Uterus (tissue), 4 donors: ENCODE data around the gene EFS. TPM values are rescaled to one million over a fixed set of nuclear protein-coding genes. Genes with fewer than 3 reads are reported as not detected.

ENCODE experiments used
- DNase-seq, 2 donors: peaks; one replicate each; pipeline ENCODE4 v3.0.0-alpha.2; 2019 to 2020
- H3K27ac ChIP-seq, 2 donors: fragments of 200-600 bp; sonication (generic); 1 replicate in 1 of 2; 2 replicates in 1 of 2; pipeline ENCODE4 v1.5.1; 2016 to 2018
- H3K27me3 ChIP-seq, 2 donors: fragments of 200-600 bp; sonication (generic); one replicate each; pipeline ENCODE4 v1.5.1; 2018 to 2019; ENCODE audit warnings: control low read depth in 1 of 2
- H3K36me3 ChIP-seq, 2 donors: fragments of 200-600 bp; sonication (generic); one replicate each; pipeline ENCODE4 v1.5.1; 2019; ENCODE audit warnings: control low read depth in 1 of 2
- H3K4me1 ChIP-seq, 2 donors: fragments of 200-600 bp; sonication (generic); one replicate each; pipeline ENCODE4 v1.5.1; 2018 to 2019; ENCODE audit warnings: control low read depth in 1 of 2
- H3K4me3 ChIP-seq, 2 donors: fragments of 200-600 bp; sonication (generic); 1 replicate in 1 of 2; 2 replicates in 1 of 2; pipeline ENCODE4 v1.5.1; 2018 to 2019; ENCODE audit warnings: mild to moderate bottlenecking in 1 of 2
- H3K9me3 ChIP-seq, 2 donors: fragments of 200-600 bp; sonication (generic); one replicate each; pipeline ENCODE4 v1.5.1; 2019; ENCODE audit warnings: control low read depth in 1 of 2
- CTCF ChIP-seq, 4 experiments: fragments of 200-600 bp in 2 of 4; fragments of 450-650 bp in 2 of 4; sonication (generic) in 2 of 4; IDR thresholded peaks; one replicate each; pipeline ENCODE4 v1.5.1; 2016 to 2019; ENCODE audit warnings: antibody characterized with exemption in 4 of 4, mild to moderate bottlenecking in 2 of 4, moderate library complexity in 1 of 4
- POLR2A ChIP-seq, 2 donors: fragments of 450-650 bp; IDR thresholded peaks; one replicate each; pipeline ENCODE4 v1.6.1; 2016; ENCODE audit warnings: antibody characterized with exemption in 2 of 2, mild to moderate bottlenecking in 1 of 2, moderate library complexity in 1 of 2
- intact Hi-C: fragments of 100-400 bp; cut with DNase I; formaldehyde crosslinking; loops from one replicate; pipeline ENCODE4 v1.15.1; 2023; ENCODE audit warnings: low total_unique reads
- total RNA-seq, 4 donors: library from RNA; depleted of rRNA in 3 of 4; stranded (reverse); fragments of >200 nt in 3 of 4; gene quantifications; one replicate each; pipeline versions ENCODE4 v1.1.0 to v1.2.4, GENCODE V29; 2014 to 2023
- donor health status: DM: yes; HTN: yes; CAD: no.

Gene EFS, protein sequence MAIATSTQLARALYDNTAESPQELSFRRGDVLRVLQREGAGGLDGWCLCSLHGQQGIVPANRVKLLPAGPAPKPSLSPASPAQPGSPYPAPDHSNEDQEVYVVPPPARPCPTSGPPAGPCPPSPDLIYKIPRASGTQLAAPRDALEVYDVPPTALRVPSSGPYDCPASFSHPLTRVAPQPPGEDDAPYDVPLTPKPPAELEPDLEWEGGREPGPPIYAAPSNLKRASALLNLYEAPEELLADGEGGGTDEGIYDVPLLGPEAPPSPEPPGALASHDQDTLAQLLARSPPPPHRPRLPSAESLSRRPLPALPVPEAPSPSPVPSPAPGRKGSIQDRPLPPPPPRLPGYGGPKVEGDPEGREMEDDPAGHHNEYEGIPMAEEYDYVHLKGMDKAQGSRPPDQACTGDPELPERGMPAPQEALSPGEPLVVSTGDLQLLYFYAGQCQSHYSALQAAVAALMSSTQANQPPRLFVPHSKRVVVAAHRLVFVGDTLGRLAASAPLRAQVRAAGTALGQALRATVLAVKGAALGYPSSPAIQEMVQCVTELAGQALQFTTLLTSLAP
- total RNA-seq = 10 to 100 TPM in 3 of 4 donors, 1 to 10 TPM in 1; 4.1 to 42.4 (median 21.7) TPM

DNA sequence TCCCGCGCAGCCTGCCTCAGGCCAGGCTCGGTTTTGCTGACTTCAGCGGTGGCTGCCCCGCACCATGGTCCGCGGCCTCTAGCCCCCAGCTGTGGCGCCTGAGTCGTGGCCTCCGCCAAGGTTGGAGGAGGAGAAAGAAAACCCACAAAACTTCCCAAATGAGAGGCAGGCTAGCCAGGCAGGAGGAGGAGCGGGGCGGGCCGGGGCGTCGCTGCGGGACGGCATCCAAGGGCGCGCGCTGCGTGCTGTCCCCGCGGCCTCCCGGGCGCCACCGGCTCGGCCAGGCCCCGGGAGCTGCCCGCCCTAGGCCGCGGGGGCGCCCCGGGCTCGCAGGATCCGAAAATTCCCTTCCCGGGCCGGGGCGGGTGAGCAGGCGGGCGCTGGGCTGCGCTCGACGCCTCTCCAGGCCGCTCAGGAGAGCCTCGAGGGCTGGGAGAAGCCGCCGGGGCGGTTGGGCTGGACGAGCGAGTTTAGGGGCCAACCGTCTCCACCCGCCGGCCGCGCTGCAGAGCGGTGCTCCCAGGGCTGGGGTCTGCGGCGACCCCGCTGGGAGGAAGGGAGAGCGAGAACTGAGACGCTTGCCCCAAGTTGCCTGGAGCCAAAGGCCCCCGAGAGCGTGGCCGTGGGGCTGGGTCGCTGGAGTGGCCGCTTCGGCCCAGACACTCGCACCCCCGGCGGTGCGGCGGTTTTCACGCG is at the start of gene EFS:
EFS (minus strand) TSS at position 137 of the 696 bp plus-strand sequence. CDS start 147 bp downstream, outside the sequence.
- TF ChIP-seq POLR2A (IDR thresholded peaks at IDR 0.05) = peak in 1 of 2 donors; percentile 26
- TF ChIP-seq CTCF (IDR thresholded peaks at IDR 0.05) = no peak
- Histone ChIP-seq H3K9me3 (no peaks in the 10 kb centered on the region), H3K36me3 (no peaks in the 10 kb centered on the region), H3K4me1 (peaks cover 0 to 7% of the 10 kb centered on the region in 2 donors), H3K27ac (peak within 1 kb of the TSS; percentile 97 to 98), H3K27me3 (no peaks in the 10 kb centered on the region), H3K4me3 (peak within 1 kb of the TSS; percentile 60 to 68)
- peak; percentile 49 to 71 for DNase-seq
- intact Hi-C loops = no loop called here

DNA sequence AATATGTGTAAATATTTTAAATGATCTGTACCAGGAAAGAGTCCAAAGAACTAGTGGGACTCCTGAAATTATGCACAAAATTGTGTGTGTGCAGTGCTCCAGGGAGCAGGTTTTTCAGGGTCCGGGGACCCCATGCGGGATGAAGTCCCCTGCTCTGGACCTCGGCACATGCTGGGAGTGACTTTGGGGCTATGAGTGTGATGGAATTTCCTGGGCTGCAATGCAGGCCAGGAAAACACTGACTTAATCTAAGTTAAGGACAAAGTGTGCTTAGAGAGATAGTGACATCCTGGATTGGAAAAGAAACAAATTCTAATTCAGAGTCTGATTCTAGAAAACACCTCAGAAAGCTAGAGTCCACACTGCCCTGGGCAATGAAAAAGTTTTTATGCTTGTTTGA is 49.3 kb upstream of the EFS start:
- intact Hi-C loops = no loop called here
- Histone ChIP-seq H3K4me1 (no peaks in the 10 kb centered on the region), H3K27me3 (no peaks in the 10 kb centered on the region), H3K27ac (no peak overlapping the region), H3K4me3 (no peak overlapping the region), H3K36me3 (no peaks in the 10 kb centered on the region), H3K9me3 (no peaks in the 10 kb centered on the region)
- no peak for DNase-seq
- TF ChIP-seq POLR2A (IDR thresholded peaks at IDR 0.05) (no peak), CTCF (IDR thresholded peaks at IDR 0.05) (no peak)

- Histone ChIP-seq H3K4me1 (no peaks in the 10 kb centered on the region), H3K36me3 (no peaks in the 10 kb centered on the region), H3K4me3 (no peak overlapping the region), H3K27ac (no peak overlapping the region), H3K27me3 (no peaks in the 10 kb centered on the region), H3K9me3 (no peaks in the 10 kb centered on the region)
- DNase-seq = no peak
- TF ChIP-seq POLR2A (IDR thresholded peaks at IDR 0.05) = no peak
- no peak for TF ChIP-seq CTCF (IDR thresholded peaks at IDR 0.05)
- intact Hi-C loops = no loop called here
These were observed 48.7 kb upstream of the EFS start for GRCh38 chr14:23413681-23414080.

DNA sequence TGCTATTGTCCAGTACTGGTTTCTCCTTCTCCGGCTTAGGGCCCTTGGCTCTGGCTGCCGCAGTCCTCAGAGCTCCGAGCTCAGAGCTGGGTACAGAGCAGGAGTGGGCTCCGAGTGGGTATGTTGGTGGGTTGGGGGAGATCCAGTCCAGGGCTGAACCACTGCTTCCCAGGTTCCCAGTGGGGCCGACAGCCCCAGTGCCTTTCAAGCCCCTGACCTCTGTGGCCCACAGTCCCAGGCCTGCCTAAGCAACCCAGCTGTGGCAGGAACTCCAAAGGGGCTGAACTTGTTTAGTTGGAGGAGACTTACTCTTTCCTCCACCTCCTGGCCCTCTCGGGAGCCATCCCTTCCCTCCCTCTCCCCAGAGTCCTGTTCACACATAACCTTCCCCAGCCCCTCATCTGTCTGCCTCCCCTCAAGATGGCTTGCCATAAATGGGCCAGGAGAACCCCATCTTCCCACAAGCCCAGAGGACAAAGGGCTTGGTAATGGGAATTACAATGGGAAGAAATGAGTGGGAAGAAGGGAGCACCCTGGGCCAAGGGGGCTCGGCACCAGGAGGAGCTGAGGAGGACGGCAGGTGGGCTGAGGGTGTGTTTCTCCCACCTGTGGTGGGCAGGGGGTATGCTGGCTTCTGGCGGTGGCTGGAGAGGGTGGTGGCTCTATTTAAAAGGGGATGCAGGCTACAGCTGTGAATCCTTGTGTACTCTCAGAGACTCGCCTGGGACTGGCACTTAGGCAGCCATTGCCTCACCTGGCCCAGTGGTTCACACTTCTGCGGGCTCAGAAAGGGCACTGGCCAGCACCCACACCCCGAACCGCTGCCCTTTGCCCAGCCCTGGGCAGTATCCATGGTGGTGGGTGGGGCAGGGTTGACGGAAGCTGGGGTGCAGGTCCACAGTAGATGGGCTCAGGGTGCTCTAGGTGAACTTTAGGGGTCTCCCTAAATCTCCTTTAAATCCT is 46.9 kb upstream of the EFS start:
- Histone ChIP-seq H3K36me3 (no peaks in the 10 kb centered on the region), H3K27ac (no peak overlapping the region), H3K4me1 (no peaks in the 10 kb centered on the region), H3K27me3 (no peaks in the 10 kb centered on the region), H3K9me3 (no peaks in the 10 kb centered on the region), H3K4me3 (no peak overlapping the region)
- intact Hi-C loops = no loop called here
- DNase-seq = no peak
- TF ChIP-seq POLR2A (IDR thresholded peaks at IDR 0.05) = no peak
- no peak for TF ChIP-seq CTCF (IDR thresholded peaks at IDR 0.05)
